Calu3 (cell line): Measurements from ENCODE around the gene LGI4. TPM values are rescaled to one million over a fixed set of nuclear protein-coding genes. Genes with fewer than 3 reads are reported as not detected.
"Not testable (repeated sequence)": the region's sequence is repeated elsewhere in the genome, so short reads cannot be mapped to it uniquely, and the experiment has no call there.

Experiments
- BruUV-seq: library from RNA; stranded (reverse); fragments of 400-500 nt; replicated peaks from 2 replicates; lab custom pipeline; 2021; lab: Mats Ljungman, UMichigan
- CTCF ChIA-PET: fragments of 300-600 bp; sonication (Branson Sonifier 250); formaldehyde crosslinking; loops from one replicate; lab custom pipeline; 2022; ENCODE audit warnings: antibody characterized with exemption; lab: Charles Lee
- DNase-seq: peaks from one replicate; pipeline ENCODE4 v3.0.0; 2022
- H3K27ac Mint-ChIP-seq: one replicate; pipeline ENCODE4 v1.8.0; 2022; ENCODE audit warnings: mixed read lengths; ENCODE audit not compliant: unreplicated experiment
- H3K27me3 Mint-ChIP-seq: one replicate; pipeline ENCODE4 v1.8.0; 2022; ENCODE audit warnings: mixed read lengths; ENCODE audit not compliant: unreplicated experiment
- H3K36me3 Mint-ChIP-seq: one replicate; pipeline ENCODE4 v1.8.0; 2022; ENCODE audit warnings: mild to moderate bottlenecking, moderate library complexity, mixed read lengths; ENCODE audit not compliant: insufficient read depth, unreplicated experiment
- H3K4me1 Mint-ChIP-seq: one replicate; pipeline ENCODE4 v1.8.0; 2022; ENCODE audit warnings: mild to moderate bottlenecking, low read depth, mixed read lengths; ENCODE audit not compliant: unreplicated experiment
- H3K4me3 Mint-ChIP-seq: one replicate; pipeline ENCODE4 v1.8.0; 2022; ENCODE audit warnings: mild to moderate bottlenecking, low read depth, moderate library complexity, mixed read lengths; ENCODE audit not compliant: unreplicated experiment
- H3K9me3 Mint-ChIP-seq: one replicate; pipeline ENCODE4 v1.8.0; 2022; ENCODE audit warnings: low read depth, mixed read lengths; ENCODE audit not compliant: unreplicated experiment
- CTCF ChIP-seq: fragments of 200-600 bp; IDR thresholded peaks from one replicate; pipeline ENCODE4 v1.8.0; 2022; ENCODE audit warnings: antibody characterized with exemption; ENCODE audit not compliant: unreplicated experiment
- intact Hi-C: fragments of 100-400 bp; cut with micrococcal nuclease; formaldehyde crosslinking; loops from one replicate; pipeline ENCODE4 v1.10.0; 2022; ENCODE audit not compliant: unreplicated experiment
- total RNA-seq: library from RNA; stranded (reverse); gene quantifications from 2 replicates; pipeline ENCODE4 v1.2.3, GENCODE V29; 2022

The LGI4 gene
- total RNA-seq, 1 experiment from 2014 or later: 0.68 TPM

DNA sequence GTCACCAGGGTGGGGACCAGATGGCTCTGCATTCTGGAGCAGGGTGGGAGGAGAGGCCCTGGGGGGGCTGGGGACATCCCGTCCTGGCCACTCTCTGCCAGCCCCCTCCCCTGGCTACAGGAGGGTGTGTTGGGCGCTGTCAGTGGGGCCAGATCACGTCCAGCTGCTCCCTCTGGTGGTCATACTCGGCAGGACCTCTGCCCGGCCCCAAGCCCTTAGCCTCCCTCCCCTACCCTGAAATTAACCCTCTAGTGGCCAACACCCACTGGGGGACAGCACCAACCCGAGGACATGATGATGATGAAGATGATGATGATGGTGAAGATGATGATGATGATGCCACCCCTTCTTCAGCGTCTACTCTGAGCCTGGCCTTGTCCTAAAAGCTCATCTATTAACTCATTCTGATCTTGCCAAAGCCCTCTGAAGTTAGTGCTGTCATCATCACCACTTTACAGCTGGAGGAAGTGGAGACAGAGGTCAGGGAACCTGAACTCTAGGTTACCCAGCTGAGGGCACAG lies 590 bp upstream of the LGI4 start:
- CTCF ChIA-PET: interaction anchor here (1.0 to 2.3 kb wide), 4 partner anchors 18 to 80 kb away, joined by 5 to 13 read pairs (median 8); partner anchors contain the start of gene FXYD3
- DNase-seq: peak; percentile 89

DNA sequence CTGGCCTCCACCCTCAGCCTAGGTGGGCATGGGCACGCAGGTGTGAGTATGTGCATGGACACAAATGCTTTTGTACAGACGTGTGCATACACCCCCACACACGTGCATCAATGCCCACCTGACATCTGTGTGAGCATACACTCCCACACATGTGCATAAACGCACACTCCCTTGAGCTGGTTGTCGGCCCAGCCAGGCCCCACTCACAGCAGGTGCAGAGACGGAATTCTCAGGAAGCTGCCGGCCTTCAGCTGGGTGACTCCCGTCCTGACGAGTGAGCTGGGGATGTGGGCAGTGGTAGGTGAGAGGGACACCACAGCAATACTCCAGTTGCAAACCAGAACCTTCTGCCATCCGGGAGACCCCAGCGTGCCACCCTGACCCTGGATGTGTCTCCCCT lies 1.0 kb downstream of the LGI4 start:
- DNase-seq: no peak
- Mint-ChIP-seq H3K27ac (no peak overlapping the region), H3K36me3 (peaks cover 8% of the 10 kb centered on the region), H3K4me3 (no peak overlapping the region), H3K4me1 (peaks cover 37% of the 10 kb centered on the region), H3K9me3 (peaks cover 4% of the 10 kb centered on the region), H3K27me3 (no peaks in the 10 kb centered on the region)
- CTCF ChIA-PET: interaction anchor here (1.2 to 2.3 kb wide), 2 partner anchors 19 to 67 kb away, joined by 4 to 13 read pairs; partner anchors contain the start of gene FXYD3
- no peak for TF ChIP-seq CTCF
- BruUV-seq: no TSS peak
- intact Hi-C loops: loop anchor here (2.0 kb wide), 1 partner anchor 19 kb away; the partner anchor contains the start of gene FXYD3

More for the DNA sequence above, 590 bp upstream of the LGI4 start:
- Mint-ChIP-seq H3K27me3 (no peaks in the 10 kb centered on the region), H3K27ac (no peak overlapping the region), H3K4me1 (peaks cover 27% of the 10 kb centered on the region), H3K4me3 (no peak overlapping the region), H3K9me3 (peaks cover 4% of the 10 kb centered on the region), H3K36me3 (peaks cover 10% of the 10 kb centered on the region)
- no TSS peak for BruUV-seq
- intact Hi-C loops: loop anchor here (1.0 to 2.0 kb wide), 2 partner anchors 21 to 68 kb away; partner anchors contain the start of gene FXYD3
- TF ChIP-seq CTCF: peak; percentile 98

DNA sequence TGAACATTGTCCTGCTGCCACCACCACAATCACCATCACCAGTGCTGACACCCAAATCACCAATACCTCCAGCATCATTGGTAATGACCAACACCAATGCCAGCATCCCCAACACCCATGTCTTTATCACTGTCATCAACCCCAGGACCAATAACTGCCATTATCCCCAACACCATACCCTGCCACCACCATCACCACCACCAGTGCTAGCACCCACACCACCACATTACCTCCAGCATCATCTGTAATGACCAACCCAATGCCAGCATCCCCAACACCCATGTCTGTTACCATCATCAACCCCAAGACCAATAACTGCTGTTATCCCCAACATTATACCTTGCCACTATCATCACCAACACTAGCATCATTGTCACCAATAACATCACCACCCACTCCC lies 2.6 kb downstream of the LGI4 start:
- intact Hi-C loops: no loop called here
- no peak for TF ChIP-seq CTCF
- no TSS peak for BruUV-seq
- DNase-seq: no peak
- no peaks in the 10 kb centered on the region for H3K27me3 Mint-ChIP-seq
- H3K4me3 Mint-ChIP-seq: no peak overlapping the region
- H3K36me3 Mint-ChIP-seq: peaks cover 5% of the 10 kb centered on the region
- peaks cover 25% of the 10 kb centered on the region for H3K4me1 Mint-ChIP-seq
- peaks cover 4% of the 10 kb centered on the region for H3K9me3 Mint-ChIP-seq
- CTCF ChIA-PET: no interaction called here
- no peak overlapping the region for H3K27ac Mint-ChIP-seq

GRCh38 chr19:35130761-35131720 lies 3.8 kb downstream of the LGI4 start:
- CTCF ChIA-PET: no interaction called here
- TF ChIP-seq CTCF: no peak
- peaks cover 5% of the 10 kb centered on the region for H3K36me3 Mint-ChIP-seq
- H3K4me1 Mint-ChIP-seq: peaks cover 21% of the 10 kb centered on the region
- BruUV-seq: no TSS peak
- no peak for DNase-seq
- H3K9me3 Mint-ChIP-seq: peaks cover 4% of the 10 kb centered on the region
- intact Hi-C loops: no loop called here
- H3K27me3 Mint-ChIP-seq: no peaks in the 10 kb centered on the region
- H3K27ac Mint-ChIP-seq: no peak overlapping the region
- H3K4me3 Mint-ChIP-seq: no peak overlapping the region

GRCh38 chr19:35129724-35130274 lies 5.1 kb downstream of the LGI4 start:
- intact Hi-C loops, H3K4me3 Mint-ChIP-seq, BruUV-seq, H3K27me3 Mint-ChIP-seq, H3K27ac Mint-ChIP-seq, DNase-seq, H3K36me3 Mint-ChIP-seq, H3K9me3 Mint-ChIP-seq, CTCF ChIA-PET: not testable (repeated sequence)
- peaks cover 30% of the 10 kb centered on the region for H3K4me1 Mint-ChIP-seq
